ENCODE results near the gene EXTL1. TPM values are rescaled to one million over a fixed set of nuclear protein-coding genes. Genes with fewer than 3 reads are reported as not detected.

Gene EXTL1
- total RNA-seq, 2 donors from 2014 or later = 1.6 TPM; not detected in 1

DNA sequence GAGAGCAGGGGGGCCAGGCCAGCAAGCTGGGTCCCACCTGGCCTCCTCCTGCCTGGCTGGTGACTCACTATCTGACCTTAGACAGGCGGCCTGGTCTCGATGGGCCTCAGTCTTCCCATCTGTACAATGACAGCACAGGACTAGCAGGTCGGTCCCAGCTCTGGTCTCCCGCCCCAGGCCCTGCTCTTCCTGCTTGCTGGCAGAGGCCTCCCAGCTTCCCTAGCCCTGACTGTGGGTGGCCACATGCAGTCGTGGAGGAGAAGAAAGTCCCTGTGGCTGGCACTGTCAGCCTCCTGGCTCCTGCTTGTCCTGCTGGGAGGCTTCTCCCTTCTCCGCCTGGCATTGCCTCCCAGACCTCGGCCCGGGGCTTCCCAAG is 817 bp downstream of the EXTL1 start:
- DNase-seq (ENCODE audit: low spot score) (no peak), ATAC-seq (ENCODE audit: insufficient number of reproducible peaks, low FRiP score, low read depth) (no peak)
- no peak overlapping the region for H3K4me3 ChIP-seq
- H3K9me3 ChIP-seq = no peaks in the 10 kb centered on the region
- no peak overlapping the region for H3K27ac ChIP-seq
- no peaks in the 10 kb centered on the region for H3K36me3 ChIP-seq
- TF ChIP-seq, protein P1, sequence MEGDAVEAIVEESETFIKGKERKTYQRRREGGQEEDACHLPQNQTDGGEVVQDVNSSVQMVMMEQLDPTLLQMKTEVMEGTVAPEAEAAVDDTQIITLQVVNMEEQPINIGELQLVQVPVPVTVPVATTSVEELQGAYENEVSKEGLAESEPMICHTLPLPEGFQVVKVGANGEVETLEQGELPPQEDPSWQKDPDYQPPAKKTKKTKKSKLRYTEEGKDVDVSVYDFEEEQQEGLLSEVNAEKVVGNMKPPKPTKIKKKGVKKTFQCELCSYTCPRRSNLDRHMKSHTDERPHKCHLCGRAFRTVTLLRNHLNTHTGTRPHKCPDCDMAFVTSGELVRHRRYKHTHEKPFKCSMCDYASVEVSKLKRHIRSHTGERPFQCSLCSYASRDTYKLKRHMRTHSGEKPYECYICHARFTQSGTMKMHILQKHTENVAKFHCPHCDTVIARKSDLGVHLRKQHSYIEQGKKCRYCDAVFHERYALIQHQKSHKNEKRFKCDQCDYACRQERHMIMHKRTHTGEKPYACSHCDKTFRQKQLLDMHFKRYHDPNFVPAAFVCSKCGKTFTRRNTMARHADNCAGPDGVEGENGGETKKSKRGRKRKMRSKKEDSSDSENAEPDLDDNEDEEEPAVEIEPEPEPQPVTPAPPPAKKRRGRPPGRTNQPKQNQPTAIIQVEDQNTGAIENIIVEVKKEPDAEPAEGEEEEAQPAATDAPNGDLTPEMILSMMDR (IDR thresholded peaks at IDR 0.05) = no peak
- no peaks in the 10 kb centered on the region for H3K27me3 ChIP-seq (replicated peaks; ENCODE audit: insufficient read depth)
- H3K4me1 ChIP-seq (ENCODE audit: control insufficient read depth in 1 of 2, low read depth in 2 of 2) = peaks cover 6 to 30% of the 10 kb centered on the region in 2 donors

DNA sequence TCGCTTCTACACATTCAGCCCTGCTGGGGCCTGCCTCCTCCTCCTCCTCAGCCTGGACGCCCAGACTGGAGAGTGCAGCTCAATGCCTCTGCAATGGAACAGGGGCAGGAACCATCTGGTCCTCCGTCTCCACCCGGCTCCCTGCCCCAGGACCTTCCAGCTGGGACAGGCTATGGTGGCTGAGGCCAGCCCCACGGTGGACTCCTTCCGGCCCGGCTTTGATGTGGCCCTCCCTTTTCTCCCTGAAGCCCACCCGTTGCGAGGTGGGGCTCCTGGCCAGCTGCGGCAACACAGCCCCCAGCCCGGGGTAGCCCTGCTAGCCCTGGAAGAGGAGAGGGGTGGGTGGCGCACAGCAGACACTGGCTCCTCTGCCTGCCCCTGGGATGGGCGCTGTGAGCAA is 1.4 kb downstream of the EXTL1 start:
- no peaks in the 10 kb centered on the region for H3K9me3 ChIP-seq
- no peaks in the 10 kb centered on the region for H3K36me3 ChIP-seq
- no peak overlapping the region for H3K4me3 ChIP-seq
- no peak overlapping the region for H3K27ac ChIP-seq
- no peaks in the 10 kb centered on the region for H3K27me3 ChIP-seq (replicated peaks; ENCODE audit: insufficient read depth)
- DNase-seq (ENCODE audit: low spot score) (no peak), ATAC-seq (ENCODE audit: insufficient number of reproducible peaks, low FRiP score, low read depth) (no peak)
- TF ChIP-seq, protein P1 (IDR thresholded peaks at IDR 0.05) = no peak
- peaks cover 6 to 30% of the 10 kb centered on the region in 2 donors for H3K4me1 ChIP-seq (ENCODE audit: control insufficient read depth in 1 of 2, low read depth in 2 of 2)

DNA sequence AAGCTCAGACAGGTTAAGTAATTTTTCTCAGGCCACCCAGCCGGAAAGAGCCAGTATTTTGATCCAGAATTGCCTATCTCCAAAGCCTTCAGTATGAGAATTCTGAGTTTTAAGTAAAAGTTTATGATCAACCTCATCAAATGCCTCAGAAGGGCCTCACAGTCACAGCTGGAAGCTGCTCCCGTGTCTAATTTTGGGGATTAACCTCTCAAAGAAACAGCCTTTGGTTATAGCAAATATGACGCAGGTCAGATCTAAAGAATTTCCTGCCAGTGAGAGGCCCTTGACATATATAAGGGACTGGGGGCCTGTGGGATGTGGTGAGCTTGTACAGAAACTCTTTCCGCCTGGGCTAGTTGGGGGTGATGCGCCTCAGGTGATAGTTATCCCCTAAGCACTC is 2.3 kb downstream of the EXTL1 start:
- Histone ChIP-seq H3K4me3 (no peak overlapping the region), H3K27ac (no peak overlapping the region)
- TF ChIP-seq, protein P1 (IDR thresholded peaks at IDR 0.05) = no peak

DNA sequence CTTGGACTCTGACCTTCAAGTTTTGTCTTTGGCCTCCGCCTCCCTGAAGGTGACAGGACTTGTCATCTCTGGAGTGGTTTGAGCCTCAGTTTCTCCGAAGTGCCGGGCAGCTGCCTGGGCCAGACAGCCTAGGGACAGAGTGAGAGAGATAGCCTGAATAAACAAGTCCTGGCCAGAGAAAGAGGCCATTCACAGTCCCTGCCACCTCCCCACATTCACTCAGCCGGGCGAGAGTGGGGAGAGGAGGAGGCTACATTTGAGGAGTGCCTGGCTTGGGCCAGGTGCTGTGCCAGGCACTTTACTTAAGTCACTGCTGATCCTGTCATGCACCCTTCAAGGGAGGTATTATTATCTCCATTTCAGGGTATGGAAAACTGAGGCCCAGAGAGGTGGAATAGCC is 3.5 kb downstream of the EXTL1 start:
- no peak overlapping the region for H3K27ac ChIP-seq
- H3K9me3 ChIP-seq = no peaks in the 10 kb centered on the region
- TF ChIP-seq, protein P1 (IDR thresholded peaks at IDR 0.05) = no peak
- H3K36me3 ChIP-seq = no peaks in the 10 kb centered on the region
- no peak for DNase-seq (ENCODE audit: low spot score)
- ATAC-seq (ENCODE audit: insufficient number of reproducible peaks, low FRiP score, low read depth) = no peak
- H3K27me3 ChIP-seq (replicated peaks; ENCODE audit: insufficient read depth) = no peaks in the 10 kb centered on the region
- peaks cover 6 to 27% of the 10 kb centered on the region in 2 donors for H3K4me1 ChIP-seq (ENCODE audit: control insufficient read depth in 1 of 2, low read depth in 2 of 2)
- no peak overlapping the region for H3K4me3 ChIP-seq

More for the DNA sequence above, 2.3 kb downstream of the EXTL1 start:
- no peaks in the 10 kb centered on the region for H3K27me3 ChIP-seq (replicated peaks; ENCODE audit: insufficient read depth)
- no peaks in the 10 kb centered on the region for H3K36me3 ChIP-seq
- H3K4me1 ChIP-seq (ENCODE audit: control insufficient read depth in 1 of 2, low read depth in 2 of 2) = peaks cover 6 to 30% of the 10 kb centered on the region in 2 donors
- ATAC-seq (ENCODE audit: insufficient number of reproducible peaks, low FRiP score, low read depth) = no peak
- no peak for DNase-seq (ENCODE audit: low spot score)
- H3K9me3 ChIP-seq = no peaks in the 10 kb centered on the region

DNA sequence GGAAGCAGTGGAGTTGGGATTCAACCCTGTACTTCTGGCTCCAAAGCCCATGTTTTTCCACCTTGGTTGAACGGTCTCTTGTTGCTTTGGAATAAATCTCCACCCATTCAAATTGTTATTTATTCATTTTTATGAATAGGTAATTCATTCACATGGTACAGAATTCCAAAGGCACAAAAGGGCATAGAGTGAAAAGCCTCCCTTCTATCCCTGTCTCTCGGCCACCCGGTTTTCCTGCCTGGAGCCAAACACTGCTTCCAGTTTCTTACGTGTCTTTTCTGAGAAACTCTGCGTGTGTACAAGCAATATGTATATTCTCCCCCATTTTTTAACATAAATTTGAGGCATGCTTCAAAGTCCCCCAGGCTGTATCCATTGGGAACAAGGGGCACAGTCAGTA is 3.9 kb downstream of the EXTL1 start:
- TF ChIP-seq, protein P1 (IDR thresholded peaks at IDR 0.05) = no peak
- Histone ChIP-seq H3K27me3 (replicated peaks; ENCODE audit: insufficient read depth) (no peaks in the 10 kb centered on the region), H3K4me1 (ENCODE audit: control insufficient read depth in 1 of 2, low read depth in 2 of 2) (peaks cover 6 to 23% of the 10 kb centered on the region in 2 donors), H3K4me3 (no peak overlapping the region), H3K36me3 (no peaks in the 10 kb centered on the region), H3K9me3 (no peaks in the 10 kb centered on the region), H3K27ac (no peak overlapping the region)
- no peak for ATAC-seq (ENCODE audit: insufficient number of reproducible peaks, low FRiP score, low read depth)
- no peak for DNase-seq (ENCODE audit: low spot score)
